Renal cortex interstitium (tissue), 11 donors: ENCODE measurements around the gene NPNT. TPM values are rescaled to one million over a fixed set of nuclear protein-coding genes. Genes with fewer than 3 reads are reported as not detected.
A peak's percentile ranks its signal among the peaks of the same experiment; 100 is the strongest.

Experiments
- DNase-seq, 11 donors: peaks; one replicate each; pipeline ENCODE4 v3.0.0-alpha.2; 2013; ENCODE audit warnings: low read depth in 9 of 11, low spot score in 4 of 11; ENCODE audit errors: extremely low read depth in 1 of 11
- polyA plus RNA-seq, 3 donors: library from polyadenylated mRNA; unstranded; fragments of 120-200 nt; gene quantifications; one replicate each; pipeline ENCODE4 v1.2.1, GENCODE V29; 2013; ENCODE audit not compliant: insufficient read length in 3 of 3

The NPNT gene
- polyA plus RNA-seq, 3 donors: 171 to 187 (median 176) TPM

GRCh38 chr4:105896984-105897775 lies 1.9 kb downstream of the NPNT start:
- no peak for DNase-seq

- DNase-seq: no peak
Measured at GRCh38 chr4:105900541-105900940, 5.3 kb downstream of the NPNT start.

GRCh38 chr4:105902550-105903262 lies 7.4 kb downstream of the NPNT start:
- no peak for DNase-seq

- DNase-seq: no peak
Measured at GRCh38 chr4:105909787-105910281, 14.6 kb downstream of the NPNT start.

- DNase-seq: peak in 1 of 11 donors; percentile 12
Measured at GRCh38 chr4:105911426-105911825, 16.2 kb downstream of the NPNT start.

GRCh38 chr4:105912633-105913032 lies 17.4 kb downstream of the NPNT start:
- no peak for DNase-seq

GRCh38 chr4:105917171-105917685 lies 22.0 kb downstream of the NPNT start:
- DNase-seq: no peak

- DNase-seq: no peak
Measured at GRCh38 chr4:105921301-105921700, 26.0 kb downstream of the NPNT start.

- no peak for DNase-seq
Measured at GRCh38 chr4:105923497-105924238, 28.4 kb downstream of the NPNT start.

GRCh38 chr4:105924341-105924740 lies 29.1 kb downstream of the NPNT start:
- DNase-seq: no peak

GRCh38 chr4:105930698-105931097 lies 35.4 kb downstream of the NPNT start:
- DNase-seq: no peak

GRCh38 chr4:105933083-105933482 lies 37.8 kb downstream of the NPNT start:
- DNase-seq: no peak

- no peak for DNase-seq
Measured at GRCh38 chr4:105934386-105934785, 39.1 kb downstream of the NPNT start.

GRCh38 chr4:105936901-105937300 lies 41.6 kb downstream of the NPNT start:
- no peak for DNase-seq

- no peak for DNase-seq
Measured at GRCh38 chr4:105937759-105938158, 42.5 kb downstream of the NPNT start.

- DNase-seq: no peak
Measured at GRCh38 chr4:105943234-105943633, 48.0 kb downstream of the NPNT start.

- no peak for DNase-seq
Measured at GRCh38 chr4:105944540-105944939, 49.3 kb downstream of the NPNT start.

GRCh38 chr4:105946771-105947170 lies 51.5 kb downstream of the NPNT start:
- DNase-seq: no peak

GRCh38 chr4:105950701-105951100 lies 55.4 kb downstream of the NPNT start:
- no peak for DNase-seq
